Stimulated activated CD4-positive, alpha-beta T cell treated with anti-CD3 and anti-CD28 coated beads, Interleukin-12 subunit alpha, Interleukin-12 subunit beta, amount 100 ng/mL, for 4 hours (primary cell): ENCODE results near the gene GFPT2.

Experiments used
- DNase-seq: peaks from one replicate; pipeline ENCODE4 v3.0.0-alpha.2; 2020

Gene GFPT2

GRCh38 chr5:180378438-180379344, 25.6 kb upstream of the GFPT2 start:
- DNase-seq: no peak

GRCh38 chr5:180377556-180378197, 24.5 kb upstream of the GFPT2 start:
- DNase-seq: no peak

- no peak for DNase-seq
These were observed 23.4 kb upstream of the GFPT2 start for GRCh38 chr5:180376511-180376910.

DNA sequence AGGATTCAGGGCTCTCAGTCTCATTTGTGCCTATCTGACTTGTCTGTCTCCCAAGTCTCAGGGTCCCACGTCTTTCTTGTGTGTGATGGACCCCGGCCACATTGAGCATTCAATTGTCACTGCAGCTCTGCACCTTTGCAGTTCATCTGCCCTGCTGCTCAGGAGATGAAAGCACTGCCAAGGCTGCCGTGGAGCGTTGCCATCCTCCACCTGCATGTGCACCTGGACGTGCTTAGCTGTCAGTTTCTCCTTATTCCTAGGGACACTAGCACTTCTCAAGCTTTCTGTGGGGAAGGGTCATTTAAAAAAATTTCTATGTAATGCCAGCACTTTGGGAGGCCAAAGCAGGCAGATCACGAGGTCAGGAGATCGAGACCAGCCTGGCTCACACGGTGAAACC, 22.8 kb upstream of the GFPT2 start:
- no peak for DNase-seq

DNA sequence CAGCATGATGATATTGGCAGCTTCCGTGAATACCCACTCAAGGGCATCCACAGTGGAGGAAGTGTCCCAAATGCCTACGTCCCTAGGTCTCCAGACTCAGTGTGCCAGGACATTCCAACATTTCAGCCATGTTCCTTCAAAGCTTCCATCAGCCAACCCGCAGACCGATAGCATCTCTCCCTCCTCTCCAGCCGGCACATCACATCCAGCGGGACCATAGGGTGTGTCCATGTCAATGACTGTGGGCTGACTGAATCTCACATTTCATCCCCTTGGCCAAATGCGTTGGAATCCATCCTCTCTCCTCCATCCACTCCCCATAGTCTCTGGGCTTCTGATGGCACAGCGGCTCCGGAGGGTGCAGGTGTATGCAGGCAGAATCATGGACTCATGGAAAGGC, 22.2 kb upstream of the GFPT2 start:
- DNase-seq: no peak

GRCh38 chr5:180373870-180374269, 20.7 kb upstream of the GFPT2 start:
- no peak for DNase-seq

- no peak for DNase-seq
These were observed 20.3 kb upstream of the GFPT2 start for GRCh38 chr5:180373454-180373853.

GRCh38 chr5:180371949-180372348, 18.8 kb upstream of the GFPT2 start:
- no peak for DNase-seq

DNA sequence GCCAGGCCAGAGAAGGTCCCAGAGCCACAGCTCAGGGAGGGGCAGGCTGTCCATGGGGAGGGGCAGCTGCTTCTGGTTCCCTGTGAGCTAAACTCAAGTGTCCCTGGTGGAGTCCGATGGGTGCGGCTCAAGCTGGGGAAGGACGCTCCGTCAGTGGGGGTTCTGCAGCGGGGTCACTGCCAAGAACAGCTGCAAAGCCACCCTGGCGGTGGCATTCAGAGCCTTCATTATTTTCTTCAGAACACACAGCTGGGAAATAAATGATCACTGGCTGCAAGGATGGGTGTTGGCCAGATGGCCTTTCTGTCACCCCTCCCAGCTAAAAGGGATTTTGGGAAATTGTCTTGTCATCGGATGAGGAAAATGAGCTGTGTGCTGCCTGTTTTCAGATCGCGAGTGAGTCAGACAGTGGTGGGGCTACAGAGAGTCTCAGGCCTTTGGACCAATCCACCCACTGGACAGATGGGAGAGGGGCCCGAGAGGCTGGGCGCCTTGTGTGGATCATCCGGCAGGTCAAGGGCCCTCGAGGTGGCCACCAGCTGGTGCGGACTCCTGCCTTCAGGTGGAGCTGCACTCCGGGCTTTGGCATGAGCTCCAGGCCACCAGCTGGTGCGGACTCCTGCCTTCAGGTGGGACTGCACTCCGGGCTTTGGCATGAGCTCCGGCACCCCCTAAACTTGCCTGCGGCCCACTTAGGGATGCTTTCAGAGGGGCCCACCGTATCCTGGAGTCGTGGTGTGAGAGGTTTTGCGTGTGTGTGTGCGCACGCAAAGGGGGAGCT, 17.9 kb upstream of the GFPT2 start:
- no peak for DNase-seq

- no peak for DNase-seq
These were observed 14.9 kb upstream of the GFPT2 start for GRCh38 chr5:180367991-180368390.

GRCh38 chr5:180367300-180367699, 14.2 kb upstream of the GFPT2 start:
- DNase-seq: no peak

DNA sequence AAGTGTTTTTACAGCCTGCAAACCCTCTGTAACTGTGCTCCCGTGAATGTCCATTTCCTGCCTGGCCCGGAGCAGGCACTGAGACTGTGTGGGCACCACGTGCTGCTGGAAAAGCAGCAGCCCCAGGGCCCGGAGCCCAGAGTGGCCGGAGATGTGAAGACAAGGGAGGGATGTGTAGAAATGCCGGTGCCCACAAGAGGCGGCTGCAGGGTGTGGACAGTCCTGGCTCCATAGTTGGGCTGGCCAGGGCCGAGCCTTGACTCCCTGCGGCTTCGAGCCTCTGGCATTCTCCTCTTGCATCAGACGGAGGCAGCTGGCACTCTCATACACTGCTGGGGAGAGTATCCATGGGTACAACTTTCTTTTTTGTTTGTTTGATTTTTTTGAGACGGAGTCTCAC, 13.2 kb upstream of the GFPT2 start:
- no peak for DNase-seq

GRCh38 chr5:180365829-180366228, 12.7 kb upstream of the GFPT2 start:
- DNase-seq: no peak

GRCh38 chr5:180364306-180364856, 11.2 kb upstream of the GFPT2 start:
- no peak for DNase-seq

GRCh38 chr5:180360078-180360957, 7.2 kb upstream of the GFPT2 start:
- no peak for DNase-seq

DNA sequence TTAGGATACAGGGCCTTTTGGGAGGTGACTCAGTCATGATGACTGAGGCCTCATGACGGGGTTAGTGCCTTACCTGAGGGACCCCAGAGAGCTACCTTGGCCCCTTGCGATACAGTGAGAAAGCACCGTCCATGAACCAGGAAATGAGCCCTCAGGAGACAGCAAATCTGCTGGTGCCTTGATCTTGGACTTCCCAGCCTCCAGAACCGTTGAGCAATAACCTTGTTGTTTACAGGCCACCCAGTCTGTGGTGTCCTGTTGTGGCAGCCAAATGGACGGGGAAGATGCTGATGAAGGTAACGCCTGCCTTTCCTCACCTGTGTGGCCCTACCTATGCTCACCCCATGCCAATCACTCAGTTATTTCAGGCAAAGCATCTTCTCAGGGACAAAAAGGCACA, 5.6 kb upstream of the GFPT2 start:
- DNase-seq: no peak

DNA sequence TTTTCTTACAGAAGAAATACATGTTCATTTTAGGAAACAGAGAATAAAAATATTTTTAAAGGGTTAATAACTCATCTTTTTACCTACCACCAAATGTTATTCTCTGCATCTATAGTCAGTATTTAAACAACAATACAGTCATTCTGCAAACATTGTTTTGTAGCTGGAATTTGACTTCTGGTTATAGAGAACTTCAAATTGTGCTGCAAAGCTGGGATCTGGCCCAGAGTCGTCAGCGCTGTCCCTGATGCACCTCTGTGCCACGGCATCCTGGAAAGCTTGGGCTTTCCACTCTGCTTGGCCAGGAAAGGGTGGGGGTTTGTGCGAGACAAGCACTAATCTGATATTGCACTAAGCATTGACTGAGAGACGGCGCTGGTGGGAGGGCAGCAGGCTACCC, 5.0 kb upstream of the GFPT2 start:
- DNase-seq: no peak

GRCh38 chr5:180354966-180355365, 1.8 kb upstream of the GFPT2 start:
- no peak for DNase-seq

DNA sequence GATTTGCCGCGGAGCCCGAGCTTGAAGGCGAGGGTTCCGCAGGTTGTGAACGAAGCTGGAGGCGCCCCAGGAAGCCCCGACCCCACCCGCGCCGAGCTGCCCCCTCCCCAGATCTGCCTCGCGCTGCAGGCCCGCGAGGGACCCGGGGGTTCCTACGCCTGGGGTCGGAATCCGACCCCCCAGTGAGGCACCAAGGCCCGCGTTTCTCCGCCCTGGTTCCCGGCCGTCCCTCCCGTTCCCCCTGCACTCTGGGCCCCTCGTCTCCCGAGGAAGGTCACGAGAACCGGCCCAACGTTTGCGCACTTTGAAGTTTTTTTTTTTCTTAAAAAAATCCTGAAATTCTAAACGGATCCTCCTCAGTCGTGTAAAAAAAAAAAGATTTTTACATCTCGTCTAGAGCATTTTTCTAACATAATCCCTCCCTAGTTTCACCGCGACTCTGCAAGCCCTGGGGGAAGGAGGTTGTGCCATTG, 880 bp upstream of the GFPT2 start:
- no peak for DNase-seq

GRCh38 chr5:180352116-180353047, 754 bp downstream of the GFPT2 start:
- no peak for DNase-seq
